Measurements from ENCODE around the gene CSF2. TPM values are rescaled to one million over a fixed set of nuclear protein-coding genes. Genes with fewer than 3 reads are reported as not detected.

Gene CSF2
- total RNA-seq, 1 experiment from 2014 or later, result not detected

DNA sequence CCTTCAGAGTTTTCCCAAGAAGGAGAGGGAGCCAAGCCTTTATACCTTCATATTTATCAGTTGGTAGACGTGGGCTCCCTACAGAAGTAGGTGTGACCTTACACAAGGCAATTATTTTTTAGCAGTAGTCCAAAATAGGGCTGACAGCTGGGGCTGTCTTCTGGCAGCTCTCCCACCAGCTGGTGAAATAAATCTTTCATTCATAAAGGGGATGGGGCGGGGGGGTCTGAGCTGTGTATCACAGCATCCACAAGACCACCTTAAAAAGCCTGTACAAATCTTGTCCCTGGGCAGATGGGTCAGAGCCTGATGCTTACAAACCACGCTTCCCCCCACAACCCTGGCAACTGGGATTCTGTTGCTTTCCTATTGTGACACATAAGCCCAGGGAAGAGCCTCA, 19.7 kb downstream of the CSF2 start:
- TF ChIP-seq CTCF (IDR thresholded peaks at IDR 0.05; ENCODE audit: insufficient read depth in 1 of 2, low read depth in 1 of 2, low read length in 1 of 2, severe bottlenecking in 1 of 2, unreplicated experiment in 1 of 2), result no peak
- ChIA-PET CTCF (no interaction called here), POLR2A (no interaction called here)
- no peaks in the 10 kb centered on the region for H3K27me3 Mint-ChIP-seq (ENCODE audit: insufficient read depth, unreplicated experiment)
- H3K4me1 ChIP-seq, result no peaks in the 10 kb centered on the region
- no peaks in the 10 kb centered on the region for H3K36me3 Mint-ChIP-seq (ENCODE audit: insufficient read depth, unreplicated experiment)
- no peak overlapping the region for H3K27ac Mint-ChIP-seq (ENCODE audit: unreplicated experiment)
- H3K27me3 ChIP-seq (replicated peaks; ENCODE audit: control insufficient read depth, insufficient read depth, low read length), result no peaks in the 10 kb centered on the region
- no peaks in the 10 kb centered on the region for H3K36me3 ChIP-seq (ENCODE audit: control insufficient read depth, insufficient read depth, low read length)
- no peak overlapping the region for H3K4me3 Mint-ChIP-seq (ENCODE audit: unreplicated experiment)
- H3K4me1 Mint-ChIP-seq (ENCODE audit: low read depth, unreplicated experiment), result no peaks in the 10 kb centered on the region
- intact Hi-C loops (cut with micrococcal nuclease; ENCODE audit: unreplicated experiment), result no loop called here
- DNase-seq, result no peak
- H3K9me3 Mint-ChIP-seq (ENCODE audit: unreplicated experiment), result no peaks in the 10 kb centered on the region
- H3K9me3 ChIP-seq, result no peaks in the 10 kb centered on the region
- BruUV-seq (replicated peaks), result no TSS peak
- no peak overlapping the region for H3K4me3 ChIP-seq (ENCODE audit: low read depth, low read length)

- no peak for TF ChIP-seq CTCF (IDR thresholded peaks at IDR 0.05; ENCODE audit: insufficient read depth in 1 of 2, low read depth in 1 of 2, low read length in 1 of 2, severe bottlenecking in 1 of 2, unreplicated experiment in 1 of 2)
- intact Hi-C loops (cut with micrococcal nuclease; ENCODE audit: unreplicated experiment), result no loop called here
- Histone ChIP-seq H3K27me3 (replicated peaks; ENCODE audit: control insufficient read depth, insufficient read depth, low read length) (no peaks in the 10 kb centered on the region), H3K4me3 (ENCODE audit: low read depth, low read length) (no peak overlapping the region), H3K9me3 (no peaks in the 10 kb centered on the region), H3K4me1 (no peaks in the 10 kb centered on the region), H3K36me3 (ENCODE audit: control insufficient read depth, insufficient read depth, low read length) (no peaks in the 10 kb centered on the region)
- H3K4me1 Mint-ChIP-seq (ENCODE audit: low read depth, unreplicated experiment), result no peaks in the 10 kb centered on the region
- no peak overlapping the region for H3K27ac Mint-ChIP-seq (ENCODE audit: unreplicated experiment)
- no peak for DNase-seq
- CTCF ChIA-PET, result interaction anchor here (0.9 kb wide), 1 partner anchor 96 kb away, joined by 3 read pairs; no protein-coding TSS in a partner anchor
- H3K27me3 Mint-ChIP-seq (ENCODE audit: insufficient read depth, unreplicated experiment), result no peaks in the 10 kb centered on the region
- no peaks in the 10 kb centered on the region for H3K36me3 Mint-ChIP-seq (ENCODE audit: insufficient read depth, unreplicated experiment)
- H3K4me3 Mint-ChIP-seq (ENCODE audit: unreplicated experiment), result no peak overlapping the region
- POLR2A ChIA-PET, result no interaction called here
- no peaks in the 10 kb centered on the region for H3K9me3 Mint-ChIP-seq (ENCODE audit: unreplicated experiment)
- BruUV-seq (replicated peaks), result no TSS peak
These were observed 20.9 kb downstream of the CSF2 start for GRCh38 chr5:132094393-132095076.

- no peak for DNase-seq
- Histone ChIP-seq H3K27me3 (replicated peaks; ENCODE audit: control insufficient read depth, insufficient read depth, low read length) (no peaks in the 10 kb centered on the region), H3K4me3 (ENCODE audit: low read depth, low read length) (no peak overlapping the region), H3K9me3 (no peaks in the 10 kb centered on the region), H3K4me1 (no peaks in the 10 kb centered on the region), H3K36me3 (ENCODE audit: control insufficient read depth, insufficient read depth, low read length) (no peaks in the 10 kb centered on the region)
- no peak for TF ChIP-seq CTCF (IDR thresholded peaks at IDR 0.05; ENCODE audit: insufficient read depth in 1 of 2, low read depth in 1 of 2, low read length in 1 of 2, severe bottlenecking in 1 of 2, unreplicated experiment in 1 of 2)
- Mint-ChIP-seq H3K27ac (ENCODE audit: unreplicated experiment) (no peak overlapping the region), H3K9me3 (ENCODE audit: unreplicated experiment) (no peaks in the 10 kb centered on the region), H3K4me3 (ENCODE audit: unreplicated experiment) (no peak overlapping the region), H3K36me3 (ENCODE audit: insufficient read depth, unreplicated experiment) (no peaks in the 10 kb centered on the region), H3K4me1 (ENCODE audit: low read depth, unreplicated experiment) (no peaks in the 10 kb centered on the region), H3K27me3 (ENCODE audit: insufficient read depth, unreplicated experiment) (peaks cover 2% of the 10 kb centered on the region)
- ChIA-PET CTCF (interaction anchor here (0.9 kb wide), 1 partner anchor 95 kb away, joined by 3 read pairs; no protein-coding TSS in a partner anchor), POLR2A (no interaction called here)
- intact Hi-C loops (cut with micrococcal nuclease; ENCODE audit: unreplicated experiment), result no loop called here
- no TSS peak for BruUV-seq (replicated peaks)
These were observed 21.5 kb downstream of the CSF2 start for GRCh38 chr5:132095077-132095410.

Data from Caco-2 (cell line).